Measurements from ENCODE around the gene RNU4-1. TPM values are rescaled to one million over a fixed set of nuclear protein-coding genes. Genes with fewer than 3 reads are reported as not detected.

The RNU4-1 gene
- total RNA-seq, 2 experiments from 2014 or later: 1,572 to 1,612 TPM

Other genes with a start within 250 kb of the RNU4-1 start
- 10 to 100 TPM; 61.6 to 63.7 TPM for gene RAB35, start 176.5 kb downstream of the RNU4-1 start, total RNA-seq
- gene GCN1, start 98.5 kb downstream of the RNU4-1 start, total RNA-seq: 100 to 1,000 TPM; 161 to 163 TPM
- gene RPLP0, start 92.1 kb downstream of the RNU4-1 start, total RNA-seq: 1,000 to 10,000 TPM; 2,094 to 2,102 TPM
- 100 to 1,000 TPM; 170 to 171 TPM for gene PXN, start 27.5 kb downstream of the RNU4-1 start, total RNA-seq
- gene RNU4-2, start 1.3 kb downstream of the RNU4-1 start, total RNA-seq: 1,000 to 10,000 TPM; 6,214 to 6,704 TPM
- not detected for gene SIRT4, start 9.1 kb upstream of the RNU4-1 start, total RNA-seq
- gene PLA2G1B, start 34.5 kb upstream of the RNU4-1 start, total RNA-seq: not detected
- gene MSI1, start 75.9 kb upstream of the RNU4-1 start, total RNA-seq: not detected
- gene COX6A1, start 144.9 kb upstream of the RNU4-1 start, total RNA-seq: 100 to 1,000 TPM; 118 to 124 TPM
- 10 to 100 TPM; 35.8 to 36.0 TPM for gene TRIAP1, start 153.1 kb upstream of the RNU4-1 start, total RNA-seq
- 10 to 100 TPM; 16.6 to 17.3 TPM for gene GATC, start 153.2 kb upstream of the RNU4-1 start, total RNA-seq
- gene SRSF9, start 176.5 kb upstream of the RNU4-1 start, total RNA-seq: 100 to 1,000 TPM; 137 to 139 TPM
- 10 to 100 TPM; 25.9 to 26.1 TPM for gene DYNLL1, start 202.9 kb upstream of the RNU4-1 start, total RNA-seq
- 1 to 10 TPM; 7.7 to 9.0 TPM for gene COQ5, start 235.9 kb upstream of the RNU4-1 start, total RNA-seq
- gene RNF10, start 241.1 kb upstream of the RNU4-1 start, total RNA-seq: 100 to 1,000 TPM; 402 to 410 TPM